ENCODE measurements around the gene GYG2.
"Not testable (repeated sequence)": the region's sequence is repeated elsewhere in the genome, so short reads cannot be mapped to it uniquely, and the experiment has no call there.

DNA sequence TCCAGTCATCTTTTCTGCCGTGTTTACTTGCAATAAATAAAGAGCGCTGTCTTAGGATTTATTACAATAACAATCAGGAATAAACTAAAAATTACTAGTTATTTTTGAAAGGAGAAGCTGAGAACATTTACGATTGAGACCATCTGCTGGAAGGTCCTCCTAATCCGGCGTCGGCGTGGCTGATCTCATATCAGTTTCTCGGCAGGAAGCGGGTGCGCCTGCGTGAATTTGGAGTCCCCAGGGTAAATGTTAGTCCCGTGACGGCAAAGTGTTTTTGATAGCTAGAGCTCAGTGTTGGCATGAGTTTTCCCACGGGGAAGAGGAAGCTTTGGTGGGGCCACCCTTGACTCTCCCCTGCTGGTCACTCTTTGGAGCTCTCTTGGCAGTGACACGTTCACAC, 31.9 kb upstream of the GYG2 start:
- TF ChIP-seq, protein P1, sequence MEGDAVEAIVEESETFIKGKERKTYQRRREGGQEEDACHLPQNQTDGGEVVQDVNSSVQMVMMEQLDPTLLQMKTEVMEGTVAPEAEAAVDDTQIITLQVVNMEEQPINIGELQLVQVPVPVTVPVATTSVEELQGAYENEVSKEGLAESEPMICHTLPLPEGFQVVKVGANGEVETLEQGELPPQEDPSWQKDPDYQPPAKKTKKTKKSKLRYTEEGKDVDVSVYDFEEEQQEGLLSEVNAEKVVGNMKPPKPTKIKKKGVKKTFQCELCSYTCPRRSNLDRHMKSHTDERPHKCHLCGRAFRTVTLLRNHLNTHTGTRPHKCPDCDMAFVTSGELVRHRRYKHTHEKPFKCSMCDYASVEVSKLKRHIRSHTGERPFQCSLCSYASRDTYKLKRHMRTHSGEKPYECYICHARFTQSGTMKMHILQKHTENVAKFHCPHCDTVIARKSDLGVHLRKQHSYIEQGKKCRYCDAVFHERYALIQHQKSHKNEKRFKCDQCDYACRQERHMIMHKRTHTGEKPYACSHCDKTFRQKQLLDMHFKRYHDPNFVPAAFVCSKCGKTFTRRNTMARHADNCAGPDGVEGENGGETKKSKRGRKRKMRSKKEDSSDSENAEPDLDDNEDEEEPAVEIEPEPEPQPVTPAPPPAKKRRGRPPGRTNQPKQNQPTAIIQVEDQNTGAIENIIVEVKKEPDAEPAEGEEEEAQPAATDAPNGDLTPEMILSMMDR (IDR thresholded peaks at IDR 0.05) = not testable (repeated sequence)
- not testable (repeated sequence) for TF ChIP-seq POLR2AphosphoS5 (IDR thresholded peaks at IDR 0.05); POLR2A (IDR thresholded peaks at IDR 0.05; ENCODE audit: low read depth); EP300 (IDR thresholded peaks at IDR 0.05)

Data from esophagus muscularis mucosa (tissue), 4 donors.